Measurements from ENCODE around the gene NEURL1B.

The NEURL1B gene

DNA sequence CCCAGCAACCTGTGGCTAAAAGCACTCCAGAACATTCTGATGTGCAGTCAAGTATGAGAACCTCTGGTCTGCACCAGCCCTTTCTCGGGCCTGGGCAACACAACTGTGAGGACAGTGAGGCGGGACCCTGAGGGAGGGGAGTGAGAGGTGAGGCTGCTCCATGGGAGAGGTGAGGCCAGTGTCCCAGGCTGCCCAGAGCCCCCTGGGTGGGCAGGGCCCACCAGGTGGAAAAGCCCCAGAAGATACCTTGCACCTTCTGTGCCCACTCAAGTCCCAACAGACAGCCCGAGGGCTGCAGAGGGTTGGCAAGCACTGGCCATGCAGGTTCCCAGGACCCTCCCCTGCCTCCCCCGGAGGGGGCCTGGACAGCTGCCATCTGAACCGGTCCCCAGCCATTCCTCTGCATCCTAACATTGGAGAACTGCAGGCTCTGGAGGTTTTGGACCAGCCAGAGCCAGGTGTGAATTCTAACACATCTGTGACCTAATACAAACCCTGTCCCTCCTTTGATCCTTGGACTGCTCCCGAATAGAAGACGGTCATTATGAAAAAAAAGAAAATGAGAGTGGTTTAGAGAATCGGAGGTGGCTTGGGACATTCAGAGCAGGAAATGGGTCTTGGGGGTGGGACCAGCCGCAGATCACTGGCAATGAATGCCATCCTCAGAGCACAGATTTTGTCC lies 72.9 kb downstream of the NEURL1B start:
- in situ Hi-C loops (cut with MboI; ENCODE audit: low sequenced_read_pairs): no loop called here

DNA sequence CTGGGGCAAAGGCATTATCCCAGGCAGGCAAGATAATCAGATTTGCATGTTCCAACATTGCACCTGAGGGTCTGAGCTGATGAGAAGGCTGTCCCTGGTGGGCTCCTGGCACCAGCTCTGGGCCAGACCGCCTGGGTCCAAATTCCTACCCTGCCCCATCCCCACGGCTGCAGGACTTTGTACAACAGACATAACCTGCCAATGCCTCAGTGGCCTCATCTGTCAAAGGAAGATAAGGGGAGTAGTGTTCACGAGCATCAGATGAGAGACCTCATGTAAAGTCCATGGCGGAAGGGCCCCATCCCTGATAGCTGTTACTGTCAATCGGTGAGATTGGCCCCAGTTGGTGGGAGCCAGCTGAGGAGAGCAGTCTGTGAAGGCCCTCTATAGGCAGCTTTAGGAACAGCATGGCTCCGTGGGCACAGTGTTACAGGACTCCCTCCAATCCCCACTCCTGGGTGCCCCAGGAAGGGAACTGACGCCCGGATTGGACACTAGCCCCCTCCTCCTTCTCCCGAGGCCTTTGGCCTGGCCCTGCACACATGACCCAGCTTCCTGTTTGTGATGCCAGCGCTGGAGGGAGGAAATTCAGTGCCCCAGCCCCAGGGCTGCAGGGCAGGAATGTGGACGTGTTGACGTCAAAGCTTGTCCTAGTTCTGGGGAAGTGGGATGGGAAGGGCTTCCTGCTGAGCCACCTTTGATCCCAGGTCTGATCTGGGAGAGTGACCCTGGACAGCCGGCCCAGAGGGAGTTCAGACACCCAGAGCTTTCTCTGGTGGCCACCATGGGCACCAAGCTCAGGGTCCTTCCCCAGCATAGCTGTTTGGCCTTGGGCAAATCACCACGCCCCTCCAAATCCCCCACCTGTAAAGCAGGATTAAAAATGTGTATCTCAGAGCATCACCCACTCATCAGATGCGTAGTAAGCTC lies 73.7 kb downstream of the NEURL1B start:
- in situ Hi-C loops (cut with MboI; ENCODE audit: low sequenced_read_pairs): loop anchor here (5.0 kb wide), 1 partner anchor 213 kb away; no protein-coding TSS in a partner anchor

DNA sequence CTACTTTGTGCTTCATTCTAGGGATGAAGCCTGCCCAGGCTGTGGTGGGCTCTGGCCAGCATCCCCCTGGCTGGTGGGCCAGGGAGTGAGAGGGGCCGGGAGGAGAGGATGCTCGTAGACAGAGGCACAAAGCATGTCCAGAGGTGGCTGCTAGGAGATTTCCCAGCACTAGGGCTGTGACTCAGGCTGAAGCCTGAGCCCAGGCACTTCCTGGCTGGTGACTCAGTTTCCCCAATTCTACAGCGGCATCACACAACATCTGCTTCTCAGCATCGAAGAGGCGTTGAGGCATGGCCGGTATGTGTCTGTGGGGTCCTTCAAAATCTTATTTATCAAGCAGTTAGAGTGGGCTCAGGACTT lies 74.3 kb downstream of the NEURL1B start:
- in situ Hi-C loops (cut with MboI; ENCODE audit: low sequenced_read_pairs): loop anchor here (5.0 kb wide), 1 partner anchor 212 kb away; no protein-coding TSS in a partner anchor

DNA sequence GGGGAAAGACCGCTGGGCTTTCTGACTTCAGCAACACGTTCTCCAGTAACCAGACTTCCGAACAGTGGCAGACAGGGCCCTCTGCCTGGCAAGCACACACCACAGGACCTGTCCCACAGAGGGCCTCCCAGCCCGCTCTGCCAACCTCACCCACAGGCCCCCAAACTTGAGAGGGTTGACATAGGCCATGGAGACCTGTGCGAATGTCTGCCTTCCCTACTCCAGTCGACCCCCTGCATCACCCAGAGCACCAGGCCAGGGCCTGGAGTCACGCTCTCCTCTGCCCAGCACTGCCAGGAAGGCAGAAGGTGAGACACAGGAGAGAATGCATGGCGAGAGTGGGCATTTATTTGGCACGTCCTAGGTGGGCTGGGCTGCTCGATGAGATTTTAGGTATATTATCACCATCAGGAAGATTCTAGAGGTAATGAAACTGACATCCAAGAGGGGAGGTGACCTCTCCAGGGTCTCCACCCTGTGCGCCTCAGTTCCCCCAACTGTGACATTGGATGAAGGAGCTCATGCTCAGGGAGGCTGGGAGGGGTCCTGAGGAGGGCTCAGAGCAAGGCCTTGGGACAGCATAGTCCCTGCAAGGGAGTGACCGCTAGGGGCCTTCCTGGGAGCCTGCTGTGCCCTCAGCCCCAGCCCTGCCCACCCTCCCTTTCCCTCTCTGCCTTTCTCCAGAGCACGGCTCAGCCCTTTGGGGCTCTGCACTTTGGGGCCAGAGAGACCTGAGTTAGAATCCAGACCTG lies 75.0 kb downstream of the NEURL1B start:
- in situ Hi-C loops (cut with MboI; ENCODE audit: low sequenced_read_pairs): loop anchor here (5.0 kb wide), 1 partner anchor 211 kb away; no protein-coding TSS in a partner anchor

DNA sequence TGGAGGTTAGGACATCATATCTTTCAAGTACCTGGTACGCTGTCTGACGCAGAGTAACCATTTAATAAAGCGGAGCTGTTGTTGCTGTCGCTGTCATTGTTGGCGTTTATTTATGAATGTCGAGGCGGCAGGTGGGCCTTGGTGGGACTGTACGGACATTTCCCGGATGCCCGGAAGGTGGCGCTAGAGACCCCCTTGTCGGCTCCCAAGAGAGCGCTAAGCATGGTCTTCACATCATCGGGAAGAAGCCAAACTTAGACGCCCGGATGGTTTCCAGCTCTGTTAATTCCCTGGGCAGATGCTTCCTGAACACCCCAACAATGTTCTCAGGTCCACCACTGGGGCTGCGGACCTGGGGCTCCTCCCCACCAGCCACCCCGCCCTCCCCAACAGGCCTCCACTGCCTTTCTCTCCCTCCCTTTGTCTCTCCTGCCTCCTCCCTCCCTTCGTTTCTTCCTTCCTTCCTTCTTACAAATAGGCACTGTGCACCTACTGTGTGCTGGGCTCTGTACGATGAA lies 75.8 kb downstream of the NEURL1B start:
- in situ Hi-C loops (cut with MboI; ENCODE audit: low sequenced_read_pairs): loop anchor here (5.0 kb wide), 1 partner anchor 210 kb away; no protein-coding TSS in a partner anchor

DNA sequence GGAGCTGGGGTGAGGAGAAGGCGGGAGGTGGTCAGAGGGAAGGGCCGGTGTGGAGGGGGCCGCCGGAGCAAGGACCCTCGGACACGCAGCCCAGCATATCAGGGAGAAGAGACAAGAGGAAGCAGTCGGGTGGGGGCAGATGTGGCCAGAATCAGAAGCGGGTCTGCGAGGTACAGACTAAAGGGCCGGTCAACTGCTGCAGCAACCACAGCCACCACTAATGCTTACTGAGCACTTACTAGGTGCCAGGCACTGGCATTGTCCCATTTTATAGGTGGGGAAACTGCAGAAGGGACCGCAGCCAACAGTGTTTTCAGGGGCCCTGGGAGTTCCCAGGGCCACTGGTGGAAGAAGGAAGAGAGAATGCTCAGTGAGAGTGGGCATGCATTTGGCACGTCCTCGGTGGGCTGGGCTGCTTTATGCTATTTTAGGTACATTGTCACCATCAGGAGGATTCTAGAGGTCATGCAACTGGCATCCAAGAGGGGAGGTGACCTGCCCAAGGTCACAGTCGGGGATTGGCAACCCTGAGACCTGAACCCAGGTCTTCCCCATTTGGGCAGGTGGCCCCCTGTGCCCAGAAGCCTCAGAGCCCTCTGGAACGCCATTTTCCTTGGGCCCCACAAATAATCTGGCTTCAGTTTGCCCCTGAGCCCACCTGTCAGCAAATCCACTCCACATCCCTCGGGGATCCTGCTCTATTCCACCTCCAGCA lies 76.6 kb downstream of the NEURL1B start:
- in situ Hi-C loops (cut with MboI; ENCODE audit: low sequenced_read_pairs): loop anchor here (5.0 kb wide), 1 partner anchor 210 kb away; no protein-coding TSS in a partner anchor

DNA sequence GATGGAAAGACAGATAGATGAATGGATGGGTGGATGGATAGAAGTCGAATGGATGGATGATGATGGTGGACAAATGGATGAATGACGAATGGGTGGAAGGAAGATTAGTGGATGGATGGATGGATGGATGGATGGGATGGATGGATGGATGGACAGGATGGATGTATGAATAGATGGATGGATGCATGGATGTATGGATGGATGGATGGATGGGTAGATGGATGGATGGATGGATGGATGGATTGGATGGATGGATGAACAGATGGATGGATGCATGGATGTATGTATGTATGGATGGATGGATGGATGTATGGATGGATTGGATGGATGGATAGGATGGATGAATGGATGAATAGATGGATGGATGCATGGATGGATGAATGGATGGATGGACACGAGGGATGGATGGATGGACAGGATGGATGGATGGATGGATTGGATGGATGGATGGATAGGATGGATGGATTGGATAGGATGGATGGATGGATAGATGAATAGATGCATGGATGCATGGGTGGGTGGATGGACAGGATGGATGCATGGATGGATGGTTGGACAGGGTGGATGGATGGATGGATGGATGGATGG lies 77.6 kb downstream of the NEURL1B start:
- in situ Hi-C loops (cut with MboI; ENCODE audit: low sequenced_read_pairs): loop anchor here (5.0 kb wide), 1 partner anchor 209 kb away; no protein-coding TSS in a partner anchor

DNA sequence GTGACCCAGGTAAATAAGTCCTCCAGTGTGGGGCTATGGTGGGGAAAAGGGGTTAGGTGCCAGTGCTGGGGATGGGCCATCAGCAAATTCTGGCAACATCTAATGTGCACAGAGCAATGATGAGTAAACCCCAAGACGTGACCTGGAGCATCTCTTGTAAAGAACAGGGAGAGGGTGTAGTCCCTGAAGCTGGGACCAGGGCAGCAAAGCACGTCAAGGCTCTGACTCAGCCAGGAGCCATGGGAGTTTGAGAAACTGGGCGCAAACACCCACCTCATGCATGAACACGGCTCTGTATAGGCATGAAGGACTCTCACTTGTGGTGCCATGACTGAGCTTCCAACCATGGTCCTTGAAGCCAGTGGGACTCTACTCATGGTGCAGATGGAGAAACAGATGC lies 78.1 kb downstream of the NEURL1B start:
- in situ Hi-C loops (cut with MboI; ENCODE audit: low sequenced_read_pairs): loop anchor here (5.0 kb wide), 1 partner anchor 208 kb away; no protein-coding TSS in a partner anchor

DNA sequence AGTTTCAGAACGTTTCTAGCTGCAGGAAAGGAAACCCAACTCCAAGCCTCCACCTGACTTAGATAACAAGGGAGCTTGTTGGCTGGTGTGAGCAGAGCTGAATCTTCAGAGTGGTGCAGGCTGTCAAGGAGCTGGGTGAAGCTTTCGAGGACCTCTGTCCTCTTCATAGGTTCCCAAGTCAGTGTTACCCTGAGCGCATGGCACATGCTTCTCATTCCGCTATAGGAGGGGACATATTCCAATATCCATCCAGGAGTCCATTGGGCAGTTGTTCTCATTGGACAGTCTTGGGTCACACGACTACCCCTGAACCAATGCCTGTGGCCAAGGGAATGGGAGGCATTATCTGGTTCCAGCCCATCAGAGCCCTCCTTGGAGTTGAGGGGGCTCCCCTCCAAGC lies 79.6 kb downstream of the NEURL1B start:
- in situ Hi-C loops (cut with MboI; ENCODE audit: low sequenced_read_pairs): no loop called here

DNA sequence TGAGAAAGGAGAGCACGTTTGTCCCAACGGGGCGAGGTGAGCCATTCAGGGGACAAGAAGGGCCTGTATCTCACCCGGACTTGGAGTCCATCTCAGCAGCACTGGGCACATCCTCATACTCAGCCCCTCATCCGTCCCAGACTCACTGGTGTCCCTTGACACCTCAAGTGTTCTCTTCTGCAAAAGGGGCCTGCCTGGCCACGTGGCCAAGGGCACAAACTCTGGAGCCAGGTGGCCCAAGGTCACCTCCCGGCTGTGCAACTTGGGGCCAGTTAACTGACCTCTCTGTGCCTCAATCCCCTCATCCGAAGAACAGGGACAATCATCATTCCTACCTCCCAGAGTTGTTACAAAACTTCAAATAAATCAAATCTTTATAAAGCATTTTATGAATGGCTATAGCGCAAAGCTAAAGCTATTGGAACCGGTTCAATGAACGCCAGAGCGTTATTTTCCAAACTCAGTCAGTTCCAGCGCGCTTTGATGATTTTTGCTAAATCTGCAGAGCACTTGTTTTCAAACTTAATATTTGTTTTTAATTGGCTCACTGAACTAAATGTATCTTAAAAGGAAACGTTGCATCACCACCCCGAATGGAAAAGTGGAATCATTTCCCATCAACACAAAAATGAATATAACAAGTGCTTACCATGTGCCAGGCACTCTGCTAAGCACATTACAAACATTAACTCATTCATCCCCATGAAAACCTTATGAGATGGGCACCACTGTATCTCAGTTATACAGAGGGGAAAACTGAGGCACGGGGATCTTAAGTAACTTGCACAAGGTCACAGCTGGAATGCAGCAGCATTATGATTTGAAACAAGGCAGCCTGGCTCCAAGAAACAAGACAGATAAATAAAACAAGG lies 80.6 kb downstream of the NEURL1B start:
- in situ Hi-C loops (cut with MboI; ENCODE audit: low sequenced_read_pairs): no loop called here

DNA sequence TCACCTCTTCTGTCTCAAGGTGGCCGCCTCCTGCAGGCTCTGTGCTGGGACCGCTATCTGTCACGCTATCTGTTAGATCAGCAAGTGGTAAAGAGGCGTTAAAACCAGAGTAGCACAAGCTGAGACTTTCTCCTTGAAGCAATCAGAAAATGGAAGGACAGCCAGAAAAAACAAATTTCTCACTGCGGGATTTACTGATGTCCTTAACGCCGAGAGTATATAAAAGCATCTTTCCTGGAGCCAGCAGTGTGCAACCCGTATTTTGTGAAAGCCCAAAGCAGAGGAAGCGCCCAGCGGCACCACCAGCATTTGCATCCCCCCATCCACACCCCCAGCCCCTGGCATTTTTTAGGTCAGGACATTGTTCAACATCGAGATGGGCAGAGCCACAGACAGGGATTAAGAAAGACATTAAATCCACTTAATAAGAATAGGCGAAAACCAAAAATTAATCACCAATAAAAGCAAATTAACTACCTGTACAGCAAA lies 81.3 kb downstream of the NEURL1B start:
- in situ Hi-C loops (cut with MboI; ENCODE audit: low sequenced_read_pairs): no loop called here

DNA sequence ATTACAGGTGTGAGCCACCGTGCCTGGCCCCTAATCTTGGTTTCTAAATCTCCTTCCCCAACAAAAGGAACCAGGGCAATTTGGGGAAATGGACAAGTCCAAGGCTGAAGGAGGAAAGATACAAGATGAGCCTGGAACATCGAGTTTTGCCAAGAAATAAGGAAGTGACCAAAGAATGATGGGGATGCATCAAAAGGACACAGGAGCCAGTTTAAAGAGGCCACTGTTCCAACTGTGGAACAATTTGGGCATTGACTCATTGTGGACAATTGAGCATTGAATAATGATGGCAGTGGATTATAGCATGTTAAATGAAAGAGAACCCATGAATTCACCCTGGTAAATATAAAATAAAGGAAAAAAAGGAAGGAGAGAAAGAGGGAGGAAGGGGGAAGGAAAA lies 82.4 kb downstream of the NEURL1B start:
- in situ Hi-C loops (cut with MboI; ENCODE audit: low sequenced_read_pairs): no loop called here

DNA sequence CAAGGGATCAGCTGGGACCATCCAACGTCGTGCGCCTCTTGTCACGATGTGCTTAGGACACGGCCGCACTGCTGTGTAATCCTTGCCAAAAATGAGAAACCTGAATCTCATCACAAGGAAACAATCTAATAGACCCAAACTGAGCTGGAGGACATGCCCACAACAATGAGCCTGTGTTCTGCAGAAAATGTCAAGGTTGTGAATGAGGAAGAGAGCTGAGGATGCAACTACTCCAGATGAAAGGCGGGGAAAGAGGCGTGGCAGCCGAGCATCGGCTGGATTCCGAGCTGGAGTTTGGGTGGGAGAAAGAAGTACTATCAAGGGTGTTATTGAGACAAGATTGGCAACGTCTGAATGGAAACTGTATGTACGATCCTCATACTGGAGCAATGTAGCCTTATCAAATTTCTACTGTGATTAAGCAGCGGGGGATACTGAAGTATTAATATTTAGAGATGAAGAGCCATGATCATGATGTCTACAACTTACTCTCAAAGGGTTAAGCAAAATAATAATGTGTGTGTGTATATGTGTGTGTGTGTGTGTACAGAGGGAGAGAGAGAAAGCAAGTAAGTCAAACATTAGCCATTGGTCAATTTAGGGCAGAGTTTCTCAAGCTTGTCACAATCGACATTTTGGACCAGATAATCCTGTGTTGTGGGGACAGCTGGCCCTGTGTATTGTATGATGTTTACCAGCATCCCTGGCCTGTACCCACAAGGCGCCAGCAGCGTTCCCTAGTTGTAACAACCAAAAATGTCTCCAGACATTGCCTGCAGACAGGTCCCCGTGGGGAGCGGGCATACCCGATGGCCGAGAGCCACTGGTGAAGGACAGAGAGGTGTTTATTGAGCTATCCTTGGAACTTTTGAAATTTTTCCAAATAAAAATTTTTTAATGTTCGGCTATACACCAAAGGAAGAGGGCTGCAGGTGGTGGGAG lies 83.5 kb downstream of the NEURL1B start:
- in situ Hi-C loops (cut with MboI; ENCODE audit: low sequenced_read_pairs): no loop called here

DNA sequence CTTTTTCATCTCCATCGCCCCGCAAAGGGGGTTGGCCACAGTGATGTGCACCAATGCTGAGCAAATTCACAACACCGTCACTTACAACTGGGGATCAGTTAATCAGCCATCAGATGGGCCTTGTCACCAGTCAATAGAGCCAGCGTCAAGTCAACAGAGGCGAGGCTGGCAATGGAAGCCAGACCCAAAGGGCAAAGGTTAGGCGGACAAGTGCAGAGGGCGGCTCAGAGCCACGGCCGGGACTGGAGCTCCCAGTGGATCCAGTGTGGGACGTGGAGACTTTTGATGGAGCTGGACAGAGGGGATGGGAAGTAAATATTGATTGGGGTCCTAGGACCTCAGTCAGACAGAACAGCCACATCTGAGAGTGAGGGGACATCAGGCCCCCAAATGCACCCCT lies 84.2 kb downstream of the NEURL1B start:
- in situ Hi-C loops (cut with MboI; ENCODE audit: low sequenced_read_pairs): no loop called here

DNA sequence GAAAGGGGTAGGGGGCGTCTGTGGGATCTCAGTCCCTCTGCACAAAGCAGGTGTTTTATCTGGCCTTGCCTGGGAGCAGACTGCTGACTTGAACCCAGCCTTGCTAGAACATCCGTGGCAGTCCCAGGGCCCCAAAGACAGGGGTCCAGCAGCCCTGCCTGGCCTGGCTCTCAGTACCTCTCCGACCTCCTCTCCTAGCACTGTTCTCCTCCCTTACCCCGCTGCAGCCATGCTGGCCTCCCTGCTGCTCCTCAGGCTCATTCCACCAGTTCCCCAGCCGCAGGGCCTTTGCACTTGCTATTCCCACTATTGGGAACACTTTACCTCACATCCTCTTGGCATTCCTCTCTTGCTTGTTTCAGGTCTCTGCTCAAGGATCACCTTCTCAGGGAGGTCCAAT lies 84.7 kb downstream of the NEURL1B start:
- in situ Hi-C loops (cut with MboI; ENCODE audit: low sequenced_read_pairs): no loop called here

DNA sequence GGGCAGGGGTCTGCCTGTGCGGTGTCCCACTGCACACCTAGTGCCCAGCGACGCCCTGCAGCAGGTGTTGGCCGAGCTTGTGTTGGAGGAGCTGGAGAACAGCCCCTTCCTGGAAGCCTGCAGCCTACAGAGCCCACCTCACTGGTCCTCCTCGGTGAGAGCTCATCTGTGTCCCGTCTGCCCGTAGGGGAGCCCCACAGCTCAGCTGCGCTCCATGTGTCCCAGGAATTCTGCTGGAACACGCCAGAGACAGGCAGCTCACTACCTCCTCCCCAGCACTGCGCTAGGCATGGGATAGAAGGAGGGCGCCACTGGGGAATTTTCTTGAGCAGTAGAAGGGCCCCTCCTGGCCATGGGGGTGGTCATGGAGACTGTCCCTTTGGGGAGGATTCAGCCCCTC lies 85.9 kb downstream of the NEURL1B start:
- in situ Hi-C loops (cut with MboI; ENCODE audit: low sequenced_read_pairs): no loop called here

DNA sequence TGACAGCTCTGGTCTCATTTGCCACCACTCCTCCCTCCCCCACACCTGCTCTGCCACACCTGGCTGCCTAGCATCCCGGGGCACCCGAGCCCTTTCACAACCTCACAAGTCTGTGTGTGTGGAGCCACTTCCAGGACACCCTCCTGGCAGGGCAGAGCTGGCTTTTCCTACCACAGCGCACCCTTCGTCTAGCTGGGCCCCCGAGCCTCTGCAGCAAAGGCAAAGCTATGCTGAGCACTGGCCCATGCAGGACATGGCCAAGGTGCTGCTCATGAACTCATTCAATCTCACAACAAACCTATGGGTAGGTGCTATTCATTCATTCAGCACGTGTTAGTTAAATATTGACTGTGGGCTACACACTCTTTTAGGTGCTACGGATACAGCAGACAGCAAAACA lies 86.5 kb downstream of the NEURL1B start:
- in situ Hi-C loops (cut with MboI; ENCODE audit: low sequenced_read_pairs): no loop called here

All from HL-60/S4 treated with retinoic acid at 250 ng/mL for 4 days and 3 days (cell line).